Cardiac muscle cell (in vitro differentiated cells and primary cell): Measurements from ENCODE around the gene TAOK3. TPM values are rescaled to one million over a fixed set of nuclear protein-coding genes. Genes with fewer than 3 reads are reported as not detected.

Experiments
- DNase-seq, 2 donors: peaks; one replicate each; pipeline versions ENCODE4 v3.0.0 to v3.0.0-alpha.2; 2010 to 2017; ENCODE audit warnings: low read depth in 1 of 2, low spot score in 1 of 2
- H3K27ac ChIP-seq: fragments of 200-600 bp; sonication (generic); 2 replicates; pipeline ENCODE4 v1.5.1; 2016
- H3K27me3 ChIP-seq: fragments of 200-600 bp; sonication (generic); 2 replicates; pipeline ENCODE4 v1.6.0; 2016; ENCODE audit warnings: control low read depth
- H3K36me3 ChIP-seq: fragments of 200-600 bp; sonication (generic); 2 replicates; pipeline ENCODE4 v1.5.1; 2016; ENCODE audit warnings: control low read depth
- H3K4me1 ChIP-seq: fragments of 200-600 bp; sonication (generic); 2 replicates; pipeline ENCODE4 v1.8.1; 2017; ENCODE audit warnings: low read depth, mild to moderate bottlenecking, mixed run types
- H3K4me3 ChIP-seq: fragments of 200-600 bp; sonication (generic); 2 replicates; pipeline ENCODE4 v1.5.1; 2016; ENCODE audit warnings: mild to moderate bottlenecking
- H3K9me3 ChIP-seq: fragments of 200-600 bp; sonication (generic); 2 replicates; pipeline ENCODE4 v1.5.1; 2017; ENCODE audit warnings: low read depth, mild to moderate bottlenecking, control low read depth
- CTCF ChIP-seq: IDR thresholded peaks from 2 replicates; pipeline ENCODE4 v1.5.1; 2012; ENCODE audit warnings: low read depth, mild to moderate bottlenecking, low read length
- polyA plus RNA-seq: library from polyadenylated mRNA; unstranded; fragments of >200 nt; fragmentation: Nextera tagmentation; extraction: Ambion mirVana; gene quantifications from 2 replicates; pipeline ENCODE4 v1.2.1, GENCODE V29; 2016
- total RNA-seq: library from RNA; depleted of rRNA; stranded (reverse); fragments of >200 nt; gene quantifications from 2 replicates; pipeline ENCODE4 v1.2.3, GENCODE V29; 2016

TAOK3 gene
- total and polyA plus RNA-seq, 2 experiments from 2014 or later, result 10.5 to 13.9 TPM

GRCh38 chr12:118358612-118359540 is 13.8 kb downstream of the TAOK3 start:
- peaks cover 7% of the 10 kb centered on the region for H3K4me1 ChIP-seq
- no peak for TF ChIP-seq CTCF

GRCh38 chr12:118358008-118358359 is 14.7 kb downstream of the TAOK3 start:
- H3K9me3 ChIP-seq, result no peaks in the 10 kb centered on the region
- no peak overlapping the region for H3K27ac ChIP-seq
- no peaks in the 10 kb centered on the region for H3K27me3 ChIP-seq
- no peak for TF ChIP-seq CTCF
- DNase-seq, result no peak
- H3K36me3 ChIP-seq, result no peaks in the 10 kb centered on the region
- H3K4me3 ChIP-seq, result no peak overlapping the region
- peaks cover 7% of the 10 kb centered on the region for H3K4me1 ChIP-seq

More at GRCh38 chr12:118358612-118359540, 13.8 kb downstream of the TAOK3 start:
- no peak overlapping the region for H3K27ac ChIP-seq
- no peaks in the 10 kb centered on the region for H3K36me3 ChIP-seq
- H3K9me3 ChIP-seq, result no peaks in the 10 kb centered on the region
- H3K27me3 ChIP-seq, result no peaks in the 10 kb centered on the region
- no peak overlapping the region for H3K4me3 ChIP-seq
- no peak for DNase-seq

- H3K9me3 ChIP-seq, result no peaks in the 10 kb centered on the region
- TF ChIP-seq CTCF, result no peak
- H3K27ac ChIP-seq, result no peak overlapping the region
- no peak overlapping the region for H3K4me3 ChIP-seq
- H3K4me1 ChIP-seq, result peaks cover 7% of the 10 kb centered on the region
- H3K36me3 ChIP-seq, result no peaks in the 10 kb centered on the region
- DNase-seq, result peak in 1 of 2 donors; percentile 78
- no peaks in the 10 kb centered on the region for H3K27me3 ChIP-seq
These were observed 15.3 kb downstream of the TAOK3 start for GRCh38 chr12:118357257-118358007.

GRCh38 chr12:118356809-118357256 is 15.9 kb downstream of the TAOK3 start:
- Histone ChIP-seq H3K36me3 (no peaks in the 10 kb centered on the region), H3K27me3 (no peaks in the 10 kb centered on the region), H3K9me3 (no peaks in the 10 kb centered on the region), H3K4me3 (no peak overlapping the region), H3K4me1 (peaks cover 7% of the 10 kb centered on the region), H3K27ac (no peak overlapping the region)
- DNase-seq, result peak in 1 of 2 donors; percentile 79
- no peak for TF ChIP-seq CTCF

GRCh38 chr12:118355843-118356242 is 16.9 kb downstream of the TAOK3 start:
- no peak overlapping the region for H3K27ac ChIP-seq

More at GRCh38 chr12:118355843-118356242, 16.9 kb downstream of the TAOK3 start:
- H3K36me3 ChIP-seq, result no peaks in the 10 kb centered on the region
- no peak for TF ChIP-seq CTCF
- no peak for DNase-seq
- no peak overlapping the region for H3K4me3 ChIP-seq
- H3K27me3 ChIP-seq, result no peaks in the 10 kb centered on the region
- no peaks in the 10 kb centered on the region for H3K9me3 ChIP-seq
- H3K4me1 ChIP-seq, result peaks cover 7% of the 10 kb centered on the region
